ENCODE results near the gene DNMT1.

Gene DNMT1

DNA sequence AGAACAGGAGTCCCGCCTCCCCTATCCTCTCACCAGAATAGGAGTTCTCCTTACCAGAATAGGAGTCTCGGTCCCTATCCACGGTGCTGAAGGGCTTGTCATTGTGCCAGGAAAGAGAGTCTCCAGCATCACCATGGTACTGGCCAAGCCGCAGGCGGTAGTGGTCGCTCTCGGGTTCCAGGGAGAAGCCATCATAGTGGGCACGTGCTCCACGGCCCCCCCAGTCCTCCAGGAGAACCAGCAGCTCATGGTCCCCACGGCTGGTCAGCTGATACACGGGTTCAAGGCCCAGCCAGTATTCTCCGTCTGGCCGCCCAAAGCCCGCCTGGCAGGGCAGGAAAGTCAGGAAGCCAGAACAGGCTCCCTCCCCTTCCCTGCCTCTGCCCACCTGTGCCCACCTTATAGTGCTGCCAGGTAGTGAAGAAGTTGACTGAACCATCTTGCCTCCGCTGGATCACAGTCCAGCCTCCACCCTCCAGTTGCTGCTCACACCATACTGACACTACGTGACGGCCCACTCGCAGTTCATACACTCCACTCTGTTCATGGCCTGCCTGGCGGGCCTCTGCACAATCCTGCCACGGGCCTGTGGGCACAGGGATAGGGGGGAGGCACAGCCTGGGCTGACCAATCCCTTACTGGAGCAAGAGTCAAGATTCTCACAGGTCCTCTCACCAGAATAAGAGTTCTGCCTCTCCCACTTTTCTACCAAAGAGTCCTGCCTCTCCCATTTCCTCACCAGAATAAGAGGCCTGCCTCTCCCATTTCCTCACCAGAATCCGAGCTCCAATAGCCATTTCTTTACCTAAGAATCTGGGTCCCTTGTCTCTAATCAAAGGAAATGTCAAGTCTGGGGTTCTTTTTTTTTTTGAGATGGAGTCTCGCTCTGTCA is 101.2 kb downstream of the DNMT1 start:
- no peak for DNase-seq (ENCODE audit: low spot score)
- no peak for TF ChIP-seq CTCF (IDR thresholded peaks at IDR 0.05; ENCODE audit: extremely low read depth, insufficient read depth, missing control alignments)
- in situ Hi-C loops (cut with MboI; ENCODE audit: low pct_unique_long_range_greater_than_20kb, low sequenced_read_pairs, unreplicated experiment): no loop called here

- in situ Hi-C loops (cut with MboI; ENCODE audit: low pct_unique_long_range_greater_than_20kb, low sequenced_read_pairs, unreplicated experiment): no loop called here
- no peak for TF ChIP-seq CTCF (IDR thresholded peaks at IDR 0.05; ENCODE audit: extremely low read depth, insufficient read depth, missing control alignments)
- DNase-seq (ENCODE audit: low spot score): no peak
Observed at GRCh38 chr19:10092648-10093294, 102.0 kb downstream of the DNMT1 start.

DNA sequence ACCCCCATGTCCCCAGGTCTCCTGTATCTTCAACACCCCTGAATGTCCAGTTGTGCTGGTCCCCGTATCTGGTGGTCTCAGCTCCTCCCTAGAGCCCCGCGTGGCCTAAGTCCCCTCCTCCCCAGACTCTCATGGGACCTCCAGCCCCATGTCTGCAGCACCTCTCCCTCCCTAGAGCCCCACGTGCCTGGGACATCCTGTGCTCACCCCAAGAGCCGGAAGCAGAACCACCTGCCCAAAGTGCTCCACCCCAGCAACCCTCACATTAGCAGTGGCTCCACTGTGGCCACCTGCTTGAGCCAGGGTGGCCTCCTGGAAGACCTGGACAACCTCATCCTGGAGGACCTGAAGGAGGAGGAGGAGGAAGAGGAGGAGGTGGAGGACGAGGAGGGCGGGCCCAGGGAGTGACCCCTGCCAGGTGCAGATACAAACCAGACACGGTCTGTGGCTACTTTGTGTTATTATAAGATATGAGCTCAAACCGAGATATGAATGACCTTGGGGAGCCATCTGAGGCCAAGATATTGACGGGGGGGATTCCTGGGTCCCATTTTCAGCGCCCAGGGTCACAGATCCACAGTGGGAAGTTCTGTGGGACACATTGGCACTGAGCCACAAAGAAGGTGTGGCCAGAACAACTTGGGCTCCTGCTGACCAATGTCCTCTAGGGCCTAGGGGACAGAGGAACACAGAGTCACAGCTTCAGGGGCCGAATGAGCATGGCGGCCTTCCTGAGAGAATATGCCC is 102.7 kb downstream of the DNMT1 start:
- no peak for TF ChIP-seq CTCF (IDR thresholded peaks at IDR 0.05; ENCODE audit: extremely low read depth, insufficient read depth, missing control alignments)
- DNase-seq (ENCODE audit: low spot score): no peak
- in situ Hi-C loops (cut with MboI; ENCODE audit: low pct_unique_long_range_greater_than_20kb, low sequenced_read_pairs, unreplicated experiment): no loop called here

GRCh38 chr19:10091370-10091687 is 103.4 kb downstream of the DNMT1 start:
- no peak for TF ChIP-seq CTCF (IDR thresholded peaks at IDR 0.05; ENCODE audit: extremely low read depth, insufficient read depth, missing control alignments)
- in situ Hi-C loops (cut with MboI; ENCODE audit: low pct_unique_long_range_greater_than_20kb, low sequenced_read_pairs, unreplicated experiment): no loop called here
- DNase-seq (ENCODE audit: low spot score): no peak

GRCh38 chr19:10089801-10090375 is 104.9 kb downstream of the DNMT1 start:
- TF ChIP-seq CTCF (IDR thresholded peaks at IDR 0.05; ENCODE audit: extremely low read depth, insufficient read depth, missing control alignments): no peak
- in situ Hi-C loops (cut with MboI; ENCODE audit: low pct_unique_long_range_greater_than_20kb, low sequenced_read_pairs, unreplicated experiment): no loop called here

DNA sequence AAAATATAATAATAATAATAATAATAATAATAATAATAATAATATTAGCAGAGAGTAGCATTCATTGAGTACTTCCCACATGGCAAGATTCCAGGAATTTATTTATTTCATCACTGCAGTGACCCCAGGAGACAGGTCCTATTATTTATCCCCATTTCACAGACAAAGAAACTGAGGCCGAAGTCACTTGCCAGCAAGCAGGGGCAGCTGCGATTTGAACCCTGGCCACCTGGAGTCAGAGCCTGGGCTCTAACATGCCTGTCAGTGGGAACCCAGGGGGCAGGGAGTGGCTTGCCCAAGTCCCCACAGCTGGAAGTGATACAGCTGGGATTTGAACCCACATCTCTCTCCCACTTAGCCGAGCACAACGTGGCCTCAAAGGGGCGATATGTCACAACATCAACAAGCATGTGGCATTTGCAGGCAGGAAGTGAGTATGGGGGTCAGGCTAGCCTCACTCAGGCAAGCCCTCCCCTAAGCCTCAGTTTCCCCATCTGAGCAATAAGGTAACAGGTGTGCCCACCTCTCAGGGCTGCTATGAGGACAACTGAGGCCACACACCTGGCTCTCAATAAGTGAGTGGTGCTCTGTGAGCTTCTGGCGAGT is 105.7 kb downstream of the DNMT1 start:
- no peak for DNase-seq (ENCODE audit: low spot score)
- in situ Hi-C loops (cut with MboI; ENCODE audit: low pct_unique_long_range_greater_than_20kb, low sequenced_read_pairs, unreplicated experiment): no loop called here
- no peak for TF ChIP-seq CTCF (IDR thresholded peaks at IDR 0.05; ENCODE audit: extremely low read depth, insufficient read depth, missing control alignments)

More at GRCh38 chr19:10089801-10090375, 104.9 kb downstream of the DNMT1 start:
- no peak for DNase-seq (ENCODE audit: low spot score)

Data from GM13977 (cell line).